Measurements from ENCODE around the gene SNX30. TPM values are rescaled to one million over a fixed set of nuclear protein-coding genes. Genes with fewer than 3 reads are reported as not detected.

Gene SNX30
- total RNA-seq, 1 donor, result 22.0 TPM

- DNase-seq (ENCODE audit: low read depth), result no peak
- TF ChIP-seq CTCF (IDR thresholded peaks at IDR 0.05; ENCODE audit: insufficient read depth, low read length), result no peak
- no peak overlapping the region for H3K4me3 ChIP-seq (ENCODE audit: low read depth, low read length)
Observed at GRCh38 chr9:112863746-112864145, 113.2 kb downstream of the SNX30 start.

GRCh38 chr9:112864403-112864802, 113.8 kb downstream of the SNX30 start:
- no peak overlapping the region for H3K4me3 ChIP-seq (ENCODE audit: low read depth, low read length)
- no peak for DNase-seq (ENCODE audit: low read depth)
- no peak for TF ChIP-seq CTCF (IDR thresholded peaks at IDR 0.05; ENCODE audit: insufficient read depth, low read length)

- no peak overlapping the region for H3K4me3 ChIP-seq (ENCODE audit: low read depth, low read length)
- TF ChIP-seq CTCF (IDR thresholded peaks at IDR 0.05; ENCODE audit: insufficient read depth, low read length), result no peak
- DNase-seq (ENCODE audit: low read depth), result no peak
Observed at GRCh38 chr9:112864982-112865381, 114.4 kb downstream of the SNX30 start.

- no peak for TF ChIP-seq CTCF (IDR thresholded peaks at IDR 0.05; ENCODE audit: insufficient read depth, low read length)
- H3K4me3 ChIP-seq (ENCODE audit: low read depth, low read length), result no peak overlapping the region
- DNase-seq (ENCODE audit: low read depth), result peak; percentile 60
Observed at GRCh38 chr9:112866662-112867274, 116.2 kb downstream of the SNX30 start.

GRCh38 chr9:112867275-112867991, 116.9 kb downstream of the SNX30 start:
- peak; percentile 77 for DNase-seq (ENCODE audit: low read depth)
- no peak for TF ChIP-seq CTCF (IDR thresholded peaks at IDR 0.05; ENCODE audit: insufficient read depth, low read length)
- no peak overlapping the region for H3K4me3 ChIP-seq (ENCODE audit: low read depth, low read length)

GRCh38 chr9:112868461-112868860, 117.9 kb downstream of the SNX30 start:
- no peak for DNase-seq (ENCODE audit: low read depth)
- no peak for TF ChIP-seq CTCF (IDR thresholded peaks at IDR 0.05; ENCODE audit: insufficient read depth, low read length)
- H3K4me3 ChIP-seq (ENCODE audit: low read depth, low read length), result no peak overlapping the region
